Hematopoietic multipotent progenitor cell treated with erythropoietin and hydrocortisone succinate and interleukin-3 and kit ligand, for 17 days (in vitro differentiated cells): ENCODE data around the gene NMT1.

Experiments used
- DNase-seq: peaks from one replicate; pipeline ENCODE4 v3.0.0-alpha.2; 2015; ENCODE audit warnings: low spot score

Gene NMT1

DNA sequence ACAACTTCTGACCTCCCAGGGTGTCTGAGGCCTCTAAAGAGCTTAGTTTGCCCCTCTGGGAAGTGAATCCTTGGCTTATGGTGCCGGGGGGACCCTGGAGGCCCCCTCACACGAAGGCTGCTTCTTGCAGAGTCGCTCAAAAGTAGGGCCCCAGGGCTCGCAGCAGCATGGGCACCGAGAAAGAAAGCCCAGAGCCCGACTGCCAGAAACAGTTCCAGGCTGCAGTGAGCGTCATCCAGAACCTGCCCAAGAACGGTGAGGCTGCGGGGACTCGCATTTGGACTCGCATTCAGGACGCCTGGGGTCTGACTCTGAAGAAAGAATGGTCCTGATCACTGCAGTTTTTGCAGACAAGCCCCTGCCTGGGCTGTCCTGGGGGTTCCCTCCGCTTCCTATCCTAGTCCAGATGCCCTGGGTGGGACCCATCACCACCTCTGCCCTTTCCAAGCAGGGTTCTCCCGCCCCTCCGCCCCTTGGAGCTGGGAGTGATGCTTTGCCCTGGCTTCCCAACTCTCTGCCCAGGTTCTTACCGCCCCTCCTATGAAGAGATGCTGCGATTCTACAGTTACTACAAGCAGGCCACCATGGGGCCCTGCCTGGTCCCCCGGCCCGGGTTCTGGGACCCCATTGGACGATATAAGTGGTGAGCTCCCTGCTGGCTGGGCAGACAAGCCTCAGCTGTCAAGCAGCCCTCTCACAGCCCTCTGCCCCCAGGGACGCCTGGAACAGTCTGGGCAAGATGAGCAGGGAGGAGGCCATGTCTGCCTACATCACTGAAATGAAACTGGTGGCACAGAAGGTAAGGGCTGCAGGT, 75.1 kb downstream of the NMT1 start:
- no peak for DNase-seq

DNA sequence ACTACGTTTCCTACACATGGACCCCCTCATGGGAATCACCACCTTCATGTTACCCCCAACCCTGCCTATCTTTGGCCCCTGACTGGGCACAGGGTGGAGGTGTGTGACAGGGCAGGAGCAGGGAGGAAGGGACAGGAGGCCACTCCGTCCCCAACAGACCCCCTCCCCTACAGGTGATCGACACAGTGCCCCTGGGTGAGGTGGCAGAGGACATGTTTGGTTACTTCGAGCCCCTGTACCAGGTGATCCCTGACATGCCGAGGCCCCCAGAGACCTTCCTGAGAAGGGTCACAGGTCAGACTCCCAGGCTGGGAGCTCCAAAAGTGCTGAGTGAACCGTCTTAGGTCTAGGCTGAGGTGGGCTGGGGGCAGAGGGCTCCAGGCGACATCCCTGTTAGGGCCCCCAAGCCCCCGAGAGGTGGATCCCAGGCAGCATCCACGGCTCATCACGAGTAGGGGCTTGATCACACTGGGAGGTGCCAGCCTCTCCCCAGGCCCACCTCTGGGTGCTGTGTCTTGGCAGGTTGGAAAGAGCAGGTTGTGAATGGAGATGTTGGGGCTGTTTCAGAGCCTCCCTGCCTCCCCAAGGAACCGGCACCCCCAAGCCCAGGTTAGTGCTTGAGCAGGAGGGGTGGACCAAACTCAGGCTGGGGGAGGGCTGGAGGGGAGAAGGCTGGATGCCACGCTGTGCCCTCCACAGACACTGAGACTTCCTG, 75.9 kb downstream of the NMT1 start:
- no peak for DNase-seq

DNA sequence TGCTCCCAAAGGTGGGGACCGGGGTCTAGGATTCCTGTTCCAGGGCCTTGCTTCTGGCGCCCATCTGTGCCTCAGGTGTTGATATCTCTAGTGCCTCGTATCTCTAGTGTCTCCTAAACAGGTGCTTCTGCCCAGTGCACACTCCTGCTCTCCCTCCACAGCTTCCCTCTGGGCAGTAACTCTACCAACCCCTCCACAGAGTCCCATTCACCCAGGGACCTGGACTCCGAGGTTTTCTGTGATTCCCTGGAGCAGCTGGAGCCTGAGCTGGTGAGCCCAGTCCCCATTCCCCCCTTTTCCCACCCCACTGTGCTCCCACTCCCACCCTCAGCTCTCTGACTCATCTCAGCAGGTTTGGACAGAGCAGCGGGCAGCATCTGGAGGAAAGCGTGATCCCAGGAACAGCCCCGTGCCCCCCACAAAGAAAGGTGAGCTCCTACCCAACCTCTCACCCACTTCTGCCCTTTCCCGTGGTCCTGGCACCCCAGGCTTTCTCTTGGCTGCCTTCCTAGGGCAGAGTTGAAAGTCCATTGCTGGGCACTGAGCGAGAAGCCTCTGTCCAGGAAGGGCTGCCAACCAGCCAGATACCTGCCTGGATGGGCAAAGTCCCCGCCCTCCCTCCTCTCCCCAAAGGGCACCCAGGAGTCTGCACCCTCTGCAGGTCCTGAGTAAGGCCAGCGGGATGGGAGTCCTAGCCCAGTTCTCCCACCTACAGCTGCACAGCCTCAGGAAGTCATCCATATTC, 76.6 kb downstream of the NMT1 start:
- DNase-seq: no peak

DNA sequence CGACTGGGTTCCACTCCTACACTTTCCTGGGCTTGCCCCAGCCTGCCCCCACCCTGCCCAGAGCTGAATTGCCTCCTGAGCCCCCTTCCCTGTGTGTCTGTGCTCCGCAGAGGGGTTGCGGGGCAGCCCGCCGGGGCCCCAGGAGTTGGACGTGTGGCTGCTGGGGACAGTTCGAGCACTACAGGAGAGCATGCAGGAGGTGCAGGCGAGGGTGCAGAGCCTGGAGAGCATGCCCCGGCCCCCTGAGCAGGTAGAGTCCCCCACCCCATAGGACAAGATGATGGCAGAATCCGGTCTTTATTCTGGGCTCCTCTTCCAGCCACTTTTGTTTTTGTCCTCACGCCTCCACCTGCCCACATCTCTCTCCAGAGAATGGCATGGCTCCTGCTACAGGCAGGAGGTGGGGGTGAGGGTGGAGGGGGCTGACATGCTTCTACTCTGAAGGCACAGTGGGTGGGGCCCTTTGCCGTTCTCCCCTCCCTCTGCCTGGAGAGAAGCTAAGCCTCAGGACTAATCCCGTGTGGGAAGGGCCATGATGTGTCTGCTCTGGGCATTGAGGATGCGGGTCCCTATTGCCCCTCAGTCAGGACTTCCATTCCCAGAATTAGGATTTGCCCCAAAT, 77.9 kb downstream of the NMT1 start:
- DNase-seq: no peak

DNA sequence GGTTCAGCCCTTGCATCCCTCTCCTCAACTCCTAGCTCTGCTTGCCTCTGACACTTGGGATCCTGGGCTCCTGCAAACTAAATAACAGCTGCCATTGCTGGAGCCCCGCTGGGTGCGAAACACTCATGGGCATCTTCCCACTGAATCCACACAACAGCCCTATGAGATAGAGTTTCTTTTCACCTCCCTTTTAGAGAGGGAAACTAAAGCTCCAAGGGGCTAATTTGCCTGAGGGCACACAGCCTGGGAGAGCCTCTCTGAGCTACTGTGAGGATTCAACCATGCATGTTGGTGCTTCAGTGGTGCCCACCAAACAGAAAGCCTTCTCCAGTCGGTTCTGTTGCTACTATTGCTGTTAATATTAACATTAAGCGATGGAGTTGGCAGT, 78.4 kb downstream of the NMT1 start:
- DNase-seq: no peak

DNA sequence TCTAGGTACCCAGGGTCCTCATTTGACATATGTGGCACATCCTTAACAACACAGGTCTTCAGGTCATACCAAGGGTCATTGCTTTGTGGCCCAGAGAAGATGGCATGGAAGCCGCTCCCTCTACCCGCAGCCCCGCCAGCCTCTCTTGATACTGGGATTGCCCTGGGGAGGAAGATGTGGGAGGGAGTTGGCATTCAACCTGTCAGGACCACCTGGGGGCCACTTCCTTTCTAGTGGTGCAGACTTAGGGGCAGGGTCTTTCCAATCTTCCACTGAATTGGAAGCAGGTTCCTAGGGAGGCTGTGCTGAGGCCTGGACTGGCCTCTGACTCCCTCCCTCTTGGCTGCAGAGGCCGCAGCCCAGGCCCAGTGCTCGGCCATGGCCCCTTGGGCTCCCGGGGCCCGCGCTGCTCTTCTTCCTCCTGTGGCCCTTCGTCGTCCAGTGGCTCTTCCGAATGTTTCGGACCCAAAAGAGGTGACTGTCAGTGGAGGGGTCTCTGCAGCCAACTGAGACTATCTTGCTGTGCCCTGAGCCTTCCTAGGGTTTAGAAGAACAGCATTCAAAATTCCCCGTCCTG, 82.1 kb downstream of the NMT1 start:
- no peak for DNase-seq

DNA sequence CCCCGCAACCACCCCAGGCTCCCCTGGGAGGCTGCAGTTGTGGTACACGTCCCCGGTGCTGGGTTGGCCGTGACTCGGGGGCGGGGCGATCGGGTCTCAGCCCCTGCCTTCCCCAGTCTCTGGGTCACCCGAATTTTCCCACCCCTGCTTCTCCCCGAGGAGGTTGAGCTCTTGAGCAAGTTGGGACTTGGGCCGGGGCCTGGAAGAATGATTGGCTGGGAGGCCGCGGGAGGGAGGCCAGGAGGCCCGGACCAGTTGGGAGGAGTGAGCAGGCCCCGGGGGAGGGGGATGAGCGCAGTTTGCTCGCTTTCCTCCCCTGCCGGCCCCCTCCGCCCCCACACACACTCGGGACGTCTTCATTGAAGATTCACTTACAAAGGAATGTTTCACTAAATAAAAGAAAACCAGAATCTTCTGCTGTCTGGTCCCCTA, 82.7 kb downstream of the NMT1 start:
- DNase-seq: peak; percentile 22

DNA sequence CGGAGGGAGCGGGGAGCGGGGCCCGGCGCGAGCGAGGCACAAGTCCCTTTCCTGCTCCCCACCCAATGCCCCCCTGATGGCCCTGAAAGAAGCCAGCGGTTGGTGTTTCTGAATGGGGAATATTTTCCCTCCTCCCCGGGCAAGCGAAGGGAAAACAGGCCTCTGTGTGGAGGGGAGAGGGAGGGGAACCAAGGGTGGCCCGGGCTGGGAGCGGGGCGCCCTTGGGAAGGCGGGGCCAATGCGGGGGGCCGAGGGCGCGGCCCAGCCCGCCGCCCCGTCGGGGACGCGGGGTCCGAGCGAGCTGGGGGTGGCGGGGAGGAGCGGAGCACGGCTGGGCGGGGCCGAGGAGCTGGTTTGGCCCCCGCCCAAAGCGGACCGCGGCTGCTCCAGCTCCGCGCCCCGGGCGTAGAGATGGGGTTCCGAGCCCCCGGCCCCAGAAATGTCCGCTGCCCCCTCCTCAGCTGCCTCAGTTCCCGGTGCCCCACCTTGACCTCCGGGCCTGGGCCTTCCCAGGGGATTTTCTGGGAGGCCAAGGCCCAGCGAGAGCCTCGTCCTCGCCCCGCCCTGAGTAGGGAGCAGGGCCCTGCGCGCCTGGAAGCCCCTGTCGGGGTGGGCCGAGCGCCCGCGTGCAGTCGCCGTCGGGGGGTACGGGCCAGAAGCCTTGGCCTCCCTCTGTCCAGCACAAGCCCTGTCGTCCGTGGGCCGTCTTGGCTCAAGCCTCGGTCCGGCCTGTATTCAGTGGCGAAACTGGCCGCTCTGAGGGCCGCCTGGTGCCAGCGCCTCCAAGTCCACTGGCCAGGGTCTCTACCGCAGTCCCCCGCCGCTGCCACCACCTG, 83.3 kb downstream of the NMT1 start:
- DNase-seq: peak; percentile 76

DNA sequence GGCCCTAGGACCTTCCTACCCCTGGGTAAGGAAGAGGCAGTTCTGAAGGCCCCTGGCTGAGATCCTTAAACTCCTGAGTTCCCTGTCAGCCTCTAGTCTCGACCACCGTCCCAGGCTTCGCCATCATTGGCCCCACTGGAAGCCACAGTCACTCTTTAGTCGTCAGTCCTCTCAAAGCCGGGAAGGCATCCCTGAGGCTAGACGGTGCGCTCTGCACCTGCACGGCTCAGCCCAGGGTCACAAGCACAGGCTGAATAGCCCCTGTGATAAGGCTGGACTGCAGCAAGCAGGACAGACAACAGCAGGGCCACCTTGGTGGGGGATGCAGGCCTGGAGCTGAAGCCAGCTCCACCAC, 83.9 kb downstream of the NMT1 start:
- DNase-seq: no peak

DNA sequence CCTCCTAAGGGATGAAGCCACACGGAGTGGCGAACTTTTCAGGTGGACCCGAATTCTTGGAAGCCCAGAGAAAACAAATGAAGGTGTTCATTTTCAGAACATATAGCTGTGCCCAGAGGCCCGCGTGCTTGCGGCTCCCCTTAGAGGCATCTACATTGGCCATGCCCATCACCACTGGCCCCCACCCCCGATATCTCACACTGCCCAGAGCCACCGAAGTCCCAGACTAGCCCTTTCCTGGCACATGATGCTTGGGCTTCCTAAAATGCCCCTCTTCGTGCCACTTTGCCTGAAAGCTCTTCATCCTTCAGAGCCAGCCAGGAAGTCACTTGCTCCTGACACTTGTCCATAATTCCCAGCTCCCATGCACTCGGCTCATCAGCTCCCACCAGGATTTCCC, 85.0 kb downstream of the NMT1 start:
- DNase-seq: no peak

DNA sequence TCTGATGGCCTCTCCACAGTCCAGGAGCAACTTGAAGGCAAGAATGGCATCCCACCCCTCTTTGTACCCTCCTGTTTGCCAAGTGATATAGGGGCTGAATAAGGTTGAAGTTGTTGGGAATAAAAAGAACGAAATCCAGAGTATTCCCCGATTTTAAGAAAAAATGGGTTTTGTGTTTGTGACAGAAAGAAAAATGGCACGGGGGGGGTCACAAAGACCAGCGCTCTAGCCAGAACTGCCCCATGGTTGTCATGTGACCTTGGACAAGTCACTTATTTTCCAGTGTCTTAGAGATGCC, 85.4 kb downstream of the NMT1 start:
- DNase-seq: no peak

DNA sequence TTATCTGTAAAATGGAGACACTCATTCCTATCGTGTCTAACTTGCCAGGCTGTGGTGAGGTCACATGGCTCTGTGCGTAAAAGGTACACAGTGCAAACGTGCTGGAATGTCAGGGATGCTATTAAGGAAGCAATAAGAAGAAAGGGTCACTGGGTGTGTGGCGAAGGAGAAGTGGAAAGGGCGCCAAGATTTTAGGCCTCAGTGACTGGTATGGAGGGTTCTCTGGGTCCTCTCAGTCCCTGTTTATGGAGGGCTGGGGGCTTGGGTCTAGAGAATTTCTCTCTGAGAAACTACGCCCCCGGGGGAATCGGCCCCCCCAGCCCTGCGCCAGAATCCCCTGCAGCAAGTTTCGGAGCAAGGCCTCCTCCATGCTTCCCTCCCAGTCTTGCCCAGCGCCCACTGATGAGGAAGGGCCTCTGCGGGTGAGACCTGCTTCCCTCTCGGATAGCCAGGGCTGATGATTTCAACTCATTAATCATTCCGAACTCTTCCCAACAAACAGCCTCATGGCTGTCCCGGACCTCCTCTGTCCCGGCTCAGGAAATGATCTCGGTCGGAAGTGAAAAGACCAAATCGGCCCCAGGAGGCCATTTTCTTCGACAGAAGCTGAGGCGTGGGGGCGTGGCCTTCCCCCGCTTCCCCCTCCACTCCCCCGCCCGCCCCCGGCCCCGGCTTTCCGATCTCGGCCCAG, 85.9 kb downstream of the NMT1 start:
- peak; percentile 80 for DNase-seq

DNA sequence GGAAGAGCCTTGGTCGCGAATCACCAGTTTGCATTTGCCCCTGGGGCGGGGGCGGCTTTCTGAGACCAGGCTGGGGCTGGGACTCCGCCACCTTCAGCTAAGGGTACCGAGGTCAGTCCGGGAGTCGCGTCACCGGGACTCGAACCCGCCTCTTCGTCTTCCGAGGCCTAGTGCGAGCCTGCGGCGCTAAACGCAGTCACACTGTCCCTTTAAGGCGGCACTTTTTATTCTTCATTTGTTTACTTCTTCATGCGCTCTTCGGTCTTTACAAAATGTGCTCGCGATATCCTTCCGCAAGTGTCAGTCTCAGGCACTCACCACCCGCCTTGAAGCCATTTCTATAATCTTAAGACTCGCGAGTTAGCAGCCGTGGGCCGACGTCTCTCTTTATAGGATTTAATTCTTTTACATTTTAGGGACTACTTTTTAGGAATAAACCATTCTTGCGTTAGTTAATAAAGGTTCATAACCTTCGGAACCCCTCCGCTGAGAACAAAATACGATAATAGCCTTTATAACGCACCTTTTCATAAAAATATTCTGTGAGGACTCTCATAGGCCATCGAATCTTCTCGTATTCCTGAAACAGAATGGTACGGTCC, 86.6 kb downstream of the NMT1 start:
- DNase-seq: peak; percentile 96

DNA sequence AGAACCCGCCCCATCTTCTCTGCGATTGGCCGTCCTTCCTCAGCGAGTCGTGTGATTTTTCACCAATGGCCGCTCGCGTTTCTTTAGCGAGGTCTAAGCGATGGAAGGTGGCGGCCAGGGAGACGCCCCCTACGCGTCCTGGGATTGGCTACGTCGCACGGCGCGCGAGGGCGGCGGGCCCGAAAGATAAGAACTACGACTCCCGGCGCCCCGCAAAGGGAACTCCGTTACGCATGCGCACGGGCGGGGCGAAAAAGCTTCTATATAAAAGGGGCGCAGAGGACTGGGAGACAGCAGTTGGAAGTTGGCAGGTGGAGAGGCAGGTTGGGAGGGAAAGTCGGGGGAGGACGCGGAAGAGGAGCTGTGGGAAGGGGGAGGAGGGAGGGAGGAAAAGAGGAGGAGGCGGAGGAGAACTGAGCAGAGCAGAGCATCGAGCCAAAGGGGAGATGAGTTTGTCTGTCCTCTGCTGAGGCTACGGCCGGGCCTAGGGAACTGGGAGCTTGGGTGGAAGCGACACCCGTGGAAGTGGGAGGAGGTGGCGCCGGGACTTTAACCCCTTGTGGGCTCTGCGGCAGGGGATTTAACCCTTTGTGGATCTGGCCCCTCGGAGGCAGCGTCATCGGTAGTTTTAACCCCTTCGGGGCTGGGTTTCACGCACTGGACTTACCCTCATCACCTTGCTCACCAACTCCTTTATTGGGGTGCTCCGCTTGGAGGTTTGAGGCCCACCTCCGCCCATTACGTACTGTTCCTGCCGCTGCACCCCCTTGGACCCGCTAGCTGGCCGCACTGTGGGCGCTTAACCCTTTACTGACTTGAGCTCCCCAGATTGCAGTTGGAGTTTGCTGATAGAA, 87.3 kb downstream of the NMT1 start, which contains the start of gene HEXIM1:
Gene HEXIM1, plus strand, starts transcription at position 293 of the 854 bp plus-strand sequence. CDS start 716 bp downstream, outside the sequence.
- peak; percentile 100 for DNase-seq

DNA sequence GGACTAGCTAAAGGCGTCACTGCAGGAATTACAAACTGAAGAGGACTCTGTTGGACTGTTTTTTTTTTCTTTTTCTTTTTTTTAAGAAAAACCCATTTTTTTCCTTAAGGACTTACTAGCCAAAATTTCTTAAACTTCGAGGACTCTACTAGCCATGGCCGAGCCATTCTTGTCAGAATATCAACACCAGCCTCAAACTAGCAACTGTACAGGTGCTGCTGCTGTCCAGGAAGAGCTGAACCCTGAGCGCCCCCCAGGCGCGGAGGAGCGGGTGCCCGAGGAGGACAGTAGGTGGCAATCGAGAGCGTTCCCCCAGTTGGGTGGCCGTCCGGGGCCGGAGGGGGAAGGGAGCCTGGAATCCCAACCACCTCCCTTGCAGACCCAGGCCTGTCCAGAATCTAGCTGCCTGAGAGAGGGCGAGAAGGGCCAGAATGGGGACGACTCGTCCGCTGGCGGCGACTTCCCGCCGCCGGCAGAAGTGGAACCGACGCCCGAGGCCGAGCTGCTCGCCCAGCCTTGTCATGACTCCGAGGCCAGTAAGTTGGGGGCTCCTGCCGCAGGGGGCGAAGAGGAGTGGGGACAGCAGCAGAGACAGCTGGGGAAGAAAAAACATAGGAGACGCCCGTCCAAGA, 88.0 kb downstream of the NMT1 start:
- DNase-seq: peak; percentile 94

DNA sequence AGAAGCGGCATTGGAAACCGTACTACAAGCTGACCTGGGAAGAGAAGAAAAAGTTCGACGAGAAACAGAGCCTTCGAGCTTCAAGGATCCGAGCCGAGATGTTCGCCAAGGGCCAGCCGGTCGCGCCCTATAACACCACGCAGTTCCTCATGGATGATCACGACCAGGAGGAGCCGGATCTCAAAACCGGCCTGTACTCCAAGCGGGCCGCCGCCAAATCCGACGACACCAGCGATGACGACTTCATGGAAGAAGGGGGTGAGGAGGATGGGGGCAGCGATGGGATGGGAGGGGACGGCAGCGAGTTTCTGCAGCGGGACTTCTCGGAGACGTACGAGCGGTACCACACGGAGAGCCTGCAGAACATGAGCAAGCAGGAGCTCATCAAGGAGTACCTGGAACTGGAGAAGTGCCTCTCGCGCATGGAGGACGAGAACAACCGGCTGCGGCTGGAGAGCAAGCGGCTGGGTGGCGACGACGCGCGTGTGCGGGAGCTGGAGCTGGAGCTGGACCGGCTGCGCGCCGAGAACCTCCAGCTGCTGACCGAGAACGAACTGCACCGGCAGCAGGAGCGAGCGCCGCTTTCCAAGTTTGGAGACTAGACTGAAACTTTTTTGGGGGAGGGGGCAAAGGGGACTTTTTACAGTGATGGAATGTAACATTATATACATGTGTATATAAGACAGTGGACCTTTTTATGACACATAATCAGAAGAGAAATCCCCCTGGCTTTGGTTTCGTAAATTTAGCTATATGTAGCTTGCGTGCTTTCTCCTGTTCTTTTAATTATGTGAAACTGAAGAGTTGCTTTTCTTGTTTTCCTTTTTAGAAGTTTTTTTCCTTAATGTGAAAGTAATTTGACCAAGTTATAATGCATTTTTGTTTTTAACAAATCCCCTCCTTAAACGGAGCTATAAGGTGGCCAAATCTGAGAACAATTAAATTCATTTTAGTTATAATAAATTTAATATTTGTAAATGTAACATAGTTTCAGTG, 88.8 kb downstream of the NMT1 start:
- peak; percentile 79 for DNase-seq
